Epithelial cell of esophagus (primary cell): ENCODE measurements around the gene IP6K1.
"Not testable (repeated sequence)": the region's sequence is repeated elsewhere in the genome, so short reads cannot be mapped to it uniquely, and the experiment has no call there.

Experiments
- DNase-seq: peaks from one replicate; pipeline ENCODE4 v3.0.0; 2010; ENCODE audit warnings: low read depth
- H3K4me3 ChIP-seq: 2 replicates; pipeline ENCODE4 v1.5.1; 2011; ENCODE audit warnings: mild to moderate bottlenecking, low read length, control low read depth
- TF ChIP-seq, protein P1 (sequence below): IDR thresholded peaks from 2 replicates; pipeline ENCODE4 v1.5.1; 2011; ENCODE audit warnings: low read depth, mild to moderate bottlenecking, low read length, control low read depth, inconsistent platforms; ENCODE audit not compliant: insufficient read depth; ENCODE audit errors: missing control alignments

IP6K1 gene

DNA sequence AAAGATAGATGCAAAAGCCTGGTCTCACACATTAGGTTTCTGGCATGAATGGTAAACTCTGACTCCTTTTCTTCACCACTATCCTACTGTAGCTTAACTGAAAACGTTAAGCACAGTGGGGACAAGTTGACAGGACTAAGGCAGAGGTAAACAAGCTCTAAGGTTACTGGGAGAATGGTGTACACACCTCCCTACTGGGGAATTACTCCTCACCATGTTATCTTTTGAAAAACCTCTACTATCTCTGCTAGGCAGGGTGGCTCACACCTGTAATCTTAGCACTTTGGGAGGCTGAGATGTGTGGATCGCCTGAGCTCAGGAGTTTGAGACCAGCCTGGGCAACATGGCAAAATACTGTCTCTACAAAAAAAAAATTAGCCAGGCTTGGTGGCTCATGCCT, 29.1 kb downstream of the IP6K1 start:
- no peak overlapping the region for H3K4me3 ChIP-seq
- no peak for DNase-seq
- TF ChIP-seq, protein P1, sequence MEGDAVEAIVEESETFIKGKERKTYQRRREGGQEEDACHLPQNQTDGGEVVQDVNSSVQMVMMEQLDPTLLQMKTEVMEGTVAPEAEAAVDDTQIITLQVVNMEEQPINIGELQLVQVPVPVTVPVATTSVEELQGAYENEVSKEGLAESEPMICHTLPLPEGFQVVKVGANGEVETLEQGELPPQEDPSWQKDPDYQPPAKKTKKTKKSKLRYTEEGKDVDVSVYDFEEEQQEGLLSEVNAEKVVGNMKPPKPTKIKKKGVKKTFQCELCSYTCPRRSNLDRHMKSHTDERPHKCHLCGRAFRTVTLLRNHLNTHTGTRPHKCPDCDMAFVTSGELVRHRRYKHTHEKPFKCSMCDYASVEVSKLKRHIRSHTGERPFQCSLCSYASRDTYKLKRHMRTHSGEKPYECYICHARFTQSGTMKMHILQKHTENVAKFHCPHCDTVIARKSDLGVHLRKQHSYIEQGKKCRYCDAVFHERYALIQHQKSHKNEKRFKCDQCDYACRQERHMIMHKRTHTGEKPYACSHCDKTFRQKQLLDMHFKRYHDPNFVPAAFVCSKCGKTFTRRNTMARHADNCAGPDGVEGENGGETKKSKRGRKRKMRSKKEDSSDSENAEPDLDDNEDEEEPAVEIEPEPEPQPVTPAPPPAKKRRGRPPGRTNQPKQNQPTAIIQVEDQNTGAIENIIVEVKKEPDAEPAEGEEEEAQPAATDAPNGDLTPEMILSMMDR = no peak

DNA sequence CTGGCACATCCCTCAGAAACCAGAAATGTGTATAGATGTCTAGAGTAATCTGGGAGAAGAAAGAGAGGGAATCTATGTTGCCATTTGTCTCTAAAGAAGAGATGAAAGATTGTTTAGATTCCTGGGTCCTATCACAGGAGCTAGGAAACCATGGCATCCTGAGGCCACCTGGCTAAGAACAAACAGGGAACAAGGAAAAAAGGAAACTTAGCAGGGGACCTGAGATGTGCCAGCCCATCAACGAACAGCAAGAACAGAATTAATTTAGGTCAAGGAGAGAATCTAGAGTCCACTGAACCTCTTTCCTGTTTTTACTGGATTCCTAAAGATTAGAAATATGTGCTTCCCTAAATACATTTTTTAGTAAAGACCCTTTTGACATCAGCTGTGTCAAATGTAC, 30.3 kb downstream of the IP6K1 start:
- no peak for DNase-seq
- TF ChIP-seq, protein P1 = no peak
- H3K4me3 ChIP-seq = no peak overlapping the region

DNA sequence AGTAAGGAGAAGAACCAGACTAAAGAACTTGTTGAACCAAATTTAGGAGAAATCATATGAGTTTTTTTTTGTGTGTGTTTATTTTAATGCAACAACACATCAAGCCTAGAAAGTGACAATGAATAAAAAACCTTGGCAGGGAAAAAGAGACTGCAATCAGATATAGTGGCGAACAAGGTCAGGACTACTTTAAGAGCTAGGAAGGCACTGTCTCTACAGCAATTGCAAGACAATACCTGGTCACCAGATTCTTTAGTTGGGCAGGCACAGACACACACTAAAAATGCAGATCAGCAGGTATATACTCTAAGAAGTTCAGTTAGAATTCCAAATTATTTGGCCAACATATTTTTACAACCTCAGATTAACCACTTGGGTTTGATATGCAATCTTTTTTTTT, 31.8 kb downstream of the IP6K1 start:
- TF ChIP-seq, protein P1 = no peak
- H3K4me3 ChIP-seq = no peak overlapping the region
- peak; percentile 4 for DNase-seq

DNA sequence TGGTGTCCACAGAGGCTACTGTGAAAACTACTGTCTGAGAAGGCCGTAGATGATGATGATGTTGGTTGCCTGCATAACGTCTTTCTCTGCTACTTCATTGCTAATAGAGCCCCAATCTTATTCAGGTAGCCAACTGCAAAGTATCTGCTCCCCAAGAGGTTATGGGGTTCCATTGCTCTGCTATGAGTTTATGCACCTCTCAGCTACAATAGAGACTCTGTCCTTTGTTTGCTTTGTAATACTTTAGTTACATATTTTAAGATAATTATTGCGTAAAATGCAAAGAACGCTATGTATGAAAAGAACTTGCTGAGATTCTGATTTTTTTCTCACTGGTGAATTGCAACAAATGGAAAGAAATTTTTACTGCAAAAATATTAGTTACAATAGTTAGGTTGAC, 34.8 kb downstream of the IP6K1 start:
- DNase-seq = no peak
- no peak overlapping the region for H3K4me3 ChIP-seq
- TF ChIP-seq, protein P1 = no peak

DNA sequence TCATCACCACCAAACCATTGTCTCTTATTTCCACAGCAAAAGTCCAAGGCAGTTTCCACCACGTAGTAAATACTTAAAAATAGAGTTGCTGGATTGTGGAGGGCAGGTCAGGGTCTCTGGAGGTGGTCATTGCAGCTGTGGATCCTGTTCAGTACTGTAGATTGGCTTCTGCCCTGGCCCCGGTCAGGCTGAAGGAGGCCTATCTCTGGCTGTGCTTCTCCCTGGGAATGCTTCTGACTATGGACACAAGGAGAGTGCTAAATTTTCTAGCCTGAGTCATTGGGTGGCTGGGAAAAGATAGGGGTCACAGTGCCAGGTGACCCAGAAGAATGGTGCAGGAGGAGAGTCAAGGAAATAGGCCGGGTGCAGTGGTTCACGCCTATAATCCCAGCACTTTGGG, 36.3 kb downstream of the IP6K1 start:
- no peak for DNase-seq

DNA sequence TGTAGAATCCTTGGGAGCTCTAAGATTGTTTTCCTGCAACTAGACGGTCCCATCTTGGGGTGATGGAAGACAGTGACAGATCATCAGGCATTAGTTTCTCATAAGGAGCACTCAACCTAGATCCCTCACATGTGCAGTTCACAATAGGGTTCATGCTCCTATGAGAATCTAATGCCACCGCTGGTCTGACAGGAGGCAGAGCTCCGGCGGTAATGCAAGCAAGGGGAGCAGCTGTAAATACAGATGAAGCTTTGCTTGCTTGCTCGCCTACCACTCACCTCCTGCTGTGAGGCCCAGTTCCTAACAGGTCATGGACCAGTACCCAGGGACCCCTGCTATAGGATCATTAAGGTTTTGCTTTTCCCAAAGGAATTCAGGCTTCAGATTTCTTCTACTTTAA, 37.5 kb downstream of the IP6K1 start:
- H3K4me3 ChIP-seq, DNase-seq: not testable (repeated sequence)

More for the DNA sequence above, 36.3 kb downstream of the IP6K1 start:
- TF ChIP-seq, protein P1 = no peak
- no peak overlapping the region for H3K4me3 ChIP-seq

DNA sequence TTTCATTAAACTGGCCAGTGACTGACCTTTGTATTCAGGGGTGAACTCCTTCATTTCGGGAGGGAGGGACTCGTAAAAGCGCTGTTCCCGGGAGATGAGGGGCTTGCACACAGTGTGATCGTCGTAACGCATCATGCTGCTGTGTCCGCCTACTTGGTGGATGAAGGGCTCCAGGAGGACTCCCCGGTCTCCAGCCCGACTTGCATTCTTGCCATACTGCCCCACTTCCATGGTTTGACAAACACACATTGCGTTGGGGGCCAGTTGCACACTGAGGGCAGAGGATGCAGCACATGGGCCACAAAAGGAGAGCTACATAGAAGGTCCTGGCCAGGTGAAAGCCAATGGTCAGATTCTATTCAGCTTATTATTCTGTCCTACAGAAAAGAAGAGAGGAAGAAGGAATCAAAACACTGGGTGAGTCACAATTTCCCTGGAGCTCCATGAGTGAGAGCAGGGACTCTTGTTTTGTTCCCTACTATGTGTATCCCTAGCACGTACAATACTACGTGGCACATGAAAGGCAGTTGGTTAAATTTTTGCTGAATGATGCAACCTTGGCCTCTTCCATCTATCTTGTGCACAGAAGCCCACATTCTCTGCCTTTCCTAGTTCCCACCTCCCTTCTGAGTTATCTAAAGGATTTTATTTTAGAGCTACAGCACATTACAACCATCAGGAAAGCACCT, 38.4 kb downstream of the IP6K1 start:
- peak; percentile 82 for DNase-seq
- TF ChIP-seq, protein P1 = no peak
- H3K4me3 ChIP-seq = no peak overlapping the region
